GM21528 (cell line): ENCODE results near the gene TAF3.
"Not testable (repeated sequence)": the region's sequence is repeated elsewhere in the genome, so short reads cannot be mapped to it uniquely, and the experiment has no call there.

Source experiments
- ATAC-seq: cut with Tn5 transposase; IDR thresholded peaks from one replicate; pipeline ENCODE4 v1.9.1; 2021; ENCODE audit warnings: mild to moderate bottlenecking, moderate library complexity; ENCODE audit not compliant: unreplicated experiment, low FRiP score

Gene TAF3, protein sequence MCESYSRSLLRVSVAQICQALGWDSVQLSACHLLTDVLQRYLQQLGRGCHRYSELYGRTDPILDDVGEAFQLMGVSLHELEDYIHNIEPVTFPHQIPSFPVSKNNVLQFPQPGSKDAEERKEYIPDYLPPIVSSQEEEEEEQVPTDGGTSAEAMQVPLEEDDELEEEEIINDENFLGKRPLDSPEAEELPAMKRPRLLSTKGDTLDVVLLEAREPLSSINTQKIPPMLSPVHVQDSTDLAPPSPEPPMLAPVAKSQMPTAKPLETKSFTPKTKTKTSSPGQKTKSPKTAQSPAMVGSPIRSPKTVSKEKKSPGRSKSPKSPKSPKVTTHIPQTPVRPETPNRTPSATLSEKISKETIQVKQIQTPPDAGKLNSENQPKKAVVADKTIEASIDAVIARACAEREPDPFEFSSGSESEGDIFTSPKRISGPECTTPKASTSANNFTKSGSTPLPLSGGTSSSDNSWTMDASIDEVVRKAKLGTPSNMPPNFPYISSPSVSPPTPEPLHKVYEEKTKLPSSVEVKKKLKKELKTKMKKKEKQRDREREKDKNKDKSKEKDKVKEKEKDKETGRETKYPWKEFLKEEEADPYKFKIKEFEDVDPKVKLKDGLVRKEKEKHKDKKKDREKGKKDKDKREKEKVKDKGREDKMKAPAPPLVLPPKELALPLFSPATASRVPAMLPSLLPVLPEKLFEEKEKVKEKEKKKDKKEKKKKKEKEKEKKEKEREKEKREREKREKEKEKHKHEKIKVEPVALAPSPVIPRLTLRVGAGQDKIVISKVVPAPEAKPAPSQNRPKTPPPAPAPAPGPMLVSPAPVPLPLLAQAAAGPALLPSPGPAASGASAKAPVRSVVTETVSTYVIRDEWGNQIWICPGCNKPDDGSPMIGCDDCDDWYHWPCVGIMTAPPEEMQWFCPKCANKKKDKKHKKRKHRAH

GRCh38 chr10:7818295-7819120 is at the start of gene TAF3:
TAF3 (plus strand) TSS chr10:7818505; CDS start chr10:7818710, 205 bp downstream.
- ATAC-seq, result peak; percentile 88

GRCh38 chr10:7773845-7774801 is 44.2 kb upstream of the TAF3 start:
- no peak for ATAC-seq

GRCh38 chr10:7776777-7777176 is 41.5 kb upstream of the TAF3 start:
- no peak for ATAC-seq

DNA sequence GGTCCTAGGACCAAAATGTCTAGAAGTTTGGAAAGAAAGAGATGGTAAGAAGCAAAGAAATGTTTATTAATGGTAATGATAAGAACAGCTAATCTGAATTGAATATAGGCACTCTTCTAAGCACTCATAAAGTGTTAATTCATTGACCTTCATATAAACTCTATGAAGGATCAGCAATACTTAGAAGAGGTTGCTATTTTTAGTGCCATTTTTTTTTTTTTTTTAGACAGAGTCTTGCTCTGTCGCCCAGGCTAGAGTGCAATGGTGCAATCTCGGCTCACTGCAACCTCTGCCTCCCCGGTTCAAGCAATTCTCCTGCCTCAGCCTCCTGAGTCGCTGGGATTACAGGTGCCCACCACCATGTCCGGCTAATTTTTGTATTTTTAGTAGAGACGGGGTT is 36.1 kb upstream of the TAF3 start:
- ATAC-seq, result not testable (repeated sequence)

GRCh38 chr10:7786430-7786829 is 31.9 kb upstream of the TAF3 start:
- ATAC-seq, result no peak

DNA sequence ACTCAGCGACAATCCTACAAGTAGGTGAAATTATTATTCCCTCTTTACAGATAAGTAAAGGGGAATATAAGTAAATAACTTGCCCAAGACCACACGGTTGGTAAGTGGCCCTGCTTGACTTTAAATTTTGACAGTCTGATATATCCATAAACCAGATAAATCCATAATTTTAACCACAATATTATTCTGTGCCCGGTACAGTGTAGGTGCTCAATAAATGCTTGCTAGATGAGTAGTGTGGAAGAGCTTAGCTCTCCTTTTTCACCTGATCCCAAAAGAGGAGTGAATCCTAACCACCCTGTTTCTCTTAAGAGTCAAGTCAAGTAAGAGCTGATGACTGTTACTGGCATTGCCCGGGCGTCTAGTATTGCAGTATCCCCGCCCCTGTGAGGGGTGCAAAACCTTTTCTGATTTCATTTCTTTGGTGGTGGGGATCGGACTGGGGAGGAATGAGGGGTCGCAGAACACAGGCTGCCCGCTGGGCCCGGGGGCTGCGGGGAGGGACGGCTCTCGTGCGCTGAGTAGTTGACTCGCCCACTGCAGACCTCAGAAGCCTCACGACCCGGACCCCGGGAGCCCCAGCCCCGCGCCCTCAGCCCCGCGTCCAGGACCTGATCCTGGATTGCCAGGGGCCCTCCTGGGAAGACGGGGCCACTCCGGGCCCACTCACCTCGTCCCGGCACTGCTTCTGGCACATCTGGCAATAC is 31.0 kb upstream of the TAF3 start:
- peak; percentile 5 for ATAC-seq

DNA sequence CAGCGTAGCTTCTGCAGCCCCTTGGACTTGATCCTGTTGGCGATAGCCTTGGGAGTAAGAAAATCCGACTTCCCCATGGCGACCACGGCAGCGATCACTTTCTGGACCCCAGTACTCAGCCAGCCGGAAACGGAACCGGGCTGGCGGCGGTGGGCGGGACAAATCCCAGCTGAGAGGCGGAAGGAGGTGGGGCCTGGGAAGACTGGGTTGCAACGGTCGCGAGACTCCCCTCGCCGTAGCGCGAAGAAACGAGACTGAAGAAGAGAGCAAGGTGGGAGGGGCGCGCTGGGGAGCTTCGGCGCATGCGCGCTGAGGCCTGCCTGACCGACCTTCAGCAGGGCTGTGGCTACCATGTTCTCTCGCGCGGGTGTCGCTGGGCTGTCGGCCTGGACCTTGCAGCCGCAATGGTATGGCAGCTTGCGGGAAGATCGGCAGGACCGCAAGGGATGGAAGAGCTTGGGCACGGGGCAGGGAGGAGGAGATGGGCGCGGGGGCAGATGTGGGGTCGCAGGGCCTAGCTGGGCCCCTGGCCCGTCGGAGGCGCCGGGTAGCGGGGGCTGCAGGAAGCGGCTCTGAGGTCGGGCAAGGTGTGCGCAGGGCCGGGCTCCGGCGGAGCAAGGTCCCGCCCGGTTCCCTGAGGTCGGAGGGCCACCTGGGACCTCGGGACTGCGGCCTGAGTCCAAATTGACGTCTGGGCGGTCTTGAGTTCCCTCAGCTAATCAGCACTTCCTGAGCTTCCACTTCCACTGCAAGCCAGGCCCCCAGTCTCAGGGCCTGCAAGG is 30.3 kb upstream of the TAF3 start, which contains the start of the genes ATP5F1C and KIN:
TSS of gene ATP5F1C (plus strand) at position 321 of the 782 bp plus-strand sequence. CDS start at position 352, 31 bp downstream.
TSS of gene KIN (minus strand) at position 137 of the 782 bp plus-strand sequence. CDS start at position 77, 60 bp downstream.
- peak; percentile 92 for ATAC-seq

- ATAC-seq, result peak; percentile 16
Measured at GRCh38 chr10:7788639-7789286, 29.5 kb upstream of the TAF3 start.

- ATAC-seq, result no peak
Measured at GRCh38 chr10:7789390-7789789, 28.9 kb upstream of the TAF3 start.

DNA sequence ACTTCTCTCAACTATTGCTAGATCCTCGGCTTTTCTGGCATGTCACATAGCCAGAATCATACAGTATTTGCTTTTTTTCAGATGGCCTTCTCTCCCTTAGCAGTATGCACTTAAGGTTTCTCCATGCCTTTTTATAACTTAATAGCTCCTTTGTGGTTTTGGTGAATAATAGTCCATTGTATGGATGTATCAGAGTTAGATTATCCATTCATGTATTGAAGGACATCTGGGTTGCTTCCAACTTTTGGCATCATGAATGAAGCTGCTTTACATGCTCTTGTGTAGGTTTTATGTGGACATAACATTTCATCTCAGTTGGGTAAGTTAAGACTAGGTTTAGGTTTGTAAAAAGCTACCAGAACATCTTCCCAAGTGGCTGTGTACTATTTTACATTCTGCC is 25.8 kb upstream of the TAF3 start:
- no peak for ATAC-seq

DNA sequence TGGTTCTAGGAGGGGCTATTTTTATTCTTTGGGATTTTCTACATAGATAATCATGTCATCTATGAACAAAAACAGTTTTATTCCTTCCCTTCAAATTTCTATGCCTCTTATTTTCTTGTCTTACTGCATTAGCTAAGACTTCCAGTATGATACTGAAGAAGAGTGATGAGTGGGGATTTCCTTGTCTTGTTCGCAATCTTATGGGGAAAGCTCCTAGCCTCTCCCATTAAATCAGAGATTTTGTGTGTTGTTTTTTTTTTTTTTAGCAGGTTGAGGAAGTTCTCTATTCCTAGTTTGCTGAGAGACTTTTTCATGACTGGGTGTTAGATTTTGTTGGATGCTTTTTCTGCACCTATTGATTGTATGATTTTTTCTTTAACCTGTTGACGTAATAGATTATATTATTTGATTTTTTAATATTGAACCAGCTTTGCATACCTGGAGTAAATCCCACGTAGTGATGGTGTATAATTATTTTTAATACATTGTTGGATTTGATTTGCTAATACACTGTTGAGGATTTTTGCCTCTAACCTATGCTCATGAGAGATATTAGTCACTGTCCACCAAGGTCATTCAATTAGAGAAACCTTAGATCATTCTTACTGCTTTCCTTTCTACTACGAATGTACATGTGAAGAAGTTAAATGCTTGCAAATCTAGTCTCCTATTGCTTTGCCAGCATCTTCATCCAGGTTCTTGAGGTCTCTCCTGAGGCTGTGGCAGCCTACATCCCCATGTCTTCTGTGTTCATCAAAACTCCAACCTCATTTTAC is 23.9 kb upstream of the TAF3 start:
- no peak for ATAC-seq

GRCh38 chr10:7795605-7796004 is 22.7 kb upstream of the TAF3 start:
- ATAC-seq, result no peak

DNA sequence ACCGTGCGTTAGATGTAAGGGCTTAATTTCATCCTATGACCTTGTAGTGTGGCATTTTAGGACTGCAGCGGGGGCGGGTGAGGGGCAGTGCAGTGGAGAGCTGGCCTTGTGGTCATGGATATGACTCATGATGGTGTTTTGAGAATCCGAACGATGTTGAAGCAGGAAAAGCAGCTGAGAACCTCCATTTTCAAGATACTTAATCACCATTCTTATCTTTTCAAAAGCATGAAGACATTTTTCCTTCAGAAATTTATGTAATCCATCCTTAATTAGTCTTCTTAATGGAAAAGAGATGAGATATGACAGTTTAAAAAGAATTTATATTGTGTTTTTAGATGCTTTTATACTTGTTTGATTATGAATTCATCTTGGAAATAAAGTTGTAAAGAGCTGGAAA is 20.7 kb upstream of the TAF3 start:
- ATAC-seq, result no peak

DNA sequence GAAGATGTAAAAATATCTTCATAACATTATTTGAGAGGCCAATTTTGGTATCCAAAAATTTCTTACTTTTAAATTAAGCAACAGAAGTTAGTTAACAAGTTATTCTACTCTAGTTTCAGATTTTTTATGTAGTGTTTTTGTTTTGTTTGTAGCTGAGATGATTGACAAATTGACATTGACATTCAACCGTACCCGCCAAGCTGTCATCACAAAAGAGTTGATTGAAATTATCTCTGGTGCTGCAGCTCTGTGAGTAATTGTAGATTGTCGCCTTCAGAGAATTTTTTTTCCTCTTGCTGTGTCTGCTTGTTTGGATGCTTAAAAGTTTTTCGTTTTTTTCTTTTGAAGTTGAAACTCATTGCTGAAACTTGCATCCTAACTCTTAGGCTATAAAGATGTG is 15.7 kb upstream of the TAF3 start:
- ATAC-seq, result no peak

DNA sequence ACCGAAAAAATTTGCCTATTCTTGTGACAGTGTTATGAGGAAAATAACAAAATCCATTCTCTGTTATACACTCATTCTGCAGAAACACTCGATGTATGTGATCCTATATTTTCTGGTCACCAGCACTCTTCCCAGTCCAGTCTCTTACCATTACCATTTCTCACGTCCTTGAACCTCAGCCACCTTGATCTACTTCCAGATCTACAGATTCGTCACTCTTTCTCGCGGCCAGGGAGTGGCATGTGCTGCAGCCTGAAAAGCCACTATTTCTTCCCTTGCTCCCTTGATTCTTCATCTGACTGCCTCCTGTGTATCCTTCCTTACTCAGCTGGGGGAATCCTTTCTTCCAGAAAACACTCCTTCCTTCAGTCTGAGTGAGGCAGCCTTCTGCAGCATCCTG is 14.1 kb upstream of the TAF3 start:
- no peak for ATAC-seq

GRCh38 chr10:7804741-7805140 is 13.6 kb upstream of the TAF3 start:
- no peak for ATAC-seq
